ENCODE data around the gene PPP2R1A.

PPP2R1A gene

GRCh38 chr19:52211203-52211602 lies 21.4 kb downstream of the PPP2R1A start:
- Mint-ChIP-seq H3K27ac (no peak overlapping the region), H3K4me1 (peaks cover 3% of the 10 kb centered on the region), H3K36me3 (ENCODE audit: low read depth) (peaks cover 79% of the 10 kb centered on the region), H3K27me3 (ENCODE audit: low read depth, poor library complexity) (no peaks in the 10 kb centered on the region), H3K9me3 (no peaks in the 10 kb centered on the region), H3K4me3 (no peak overlapping the region)
- TF ChIP-seq CTCF (IDR thresholded peaks at IDR 0.05) = no peak
- DNase-seq = no peak

GRCh38 chr19:52211926-52212571 lies 22.2 kb downstream of the PPP2R1A start:
- no peak for TF ChIP-seq CTCF (IDR thresholded peaks at IDR 0.05)
- Mint-ChIP-seq H3K36me3 (ENCODE audit: low read depth) (peaks cover 76% of the 10 kb centered on the region), H3K4me1 (peaks cover 3% of the 10 kb centered on the region), H3K27me3 (ENCODE audit: low read depth, poor library complexity) (no peaks in the 10 kb centered on the region), H3K27ac (peak overlapping the region; percentile 79), H3K4me3 (no peak overlapping the region), H3K9me3 (no peaks in the 10 kb centered on the region)
- DNase-seq = no peak

GRCh38 chr19:52212572-52213255 lies 22.9 kb downstream of the PPP2R1A start:
- peaks cover 76% of the 10 kb centered on the region for H3K36me3 Mint-ChIP-seq (ENCODE audit: low read depth)
- DNase-seq = no peak
- H3K4me1 Mint-ChIP-seq = peaks cover 3% of the 10 kb centered on the region
- no peaks in the 10 kb centered on the region for H3K27me3 Mint-ChIP-seq (ENCODE audit: low read depth, poor library complexity)
- H3K9me3 Mint-ChIP-seq = no peaks in the 10 kb centered on the region
- TF ChIP-seq CTCF (IDR thresholded peaks at IDR 0.05) = no peak
- peak overlapping the region; percentile 92 for H3K27ac Mint-ChIP-seq
- no peak overlapping the region for H3K4me3 Mint-ChIP-seq

GRCh38 chr19:52214241-52214640 lies 24.4 kb downstream of the PPP2R1A start:
- Mint-ChIP-seq H3K27ac (peak overlapping the region; percentile 36), H3K4me1 (peaks cover 3% of the 10 kb centered on the region), H3K36me3 (ENCODE audit: low read depth) (peaks cover 77% of the 10 kb centered on the region), H3K9me3 (no peaks in the 10 kb centered on the region), H3K4me3 (no peak overlapping the region), H3K27me3 (ENCODE audit: low read depth, poor library complexity) (no peaks in the 10 kb centered on the region)
- DNase-seq = no peak
- TF ChIP-seq CTCF (IDR thresholded peaks at IDR 0.05) = no peak

- H3K36me3 Mint-ChIP-seq (ENCODE audit: low read depth) = peaks cover 77% of the 10 kb centered on the region
- peaks cover 3% of the 10 kb centered on the region for H3K4me1 Mint-ChIP-seq
- no peak overlapping the region for H3K4me3 Mint-ChIP-seq
- H3K27me3 Mint-ChIP-seq (ENCODE audit: low read depth, poor library complexity) = no peaks in the 10 kb centered on the region
- no peak overlapping the region for H3K27ac Mint-ChIP-seq
- DNase-seq = no peak
- TF ChIP-seq CTCF (IDR thresholded peaks at IDR 0.05) = no peak
- H3K9me3 Mint-ChIP-seq = no peaks in the 10 kb centered on the region
These were observed 26.5 kb downstream of the PPP2R1A start for GRCh38 chr19:52216401-52216800.

GRCh38 chr19:52217576-52217975 lies 27.7 kb downstream of the PPP2R1A start:
- Mint-ChIP-seq H3K27me3 (ENCODE audit: low read depth, poor library complexity) (no peaks in the 10 kb centered on the region), H3K27ac (peak overlapping the region; percentile 81), H3K36me3 (ENCODE audit: low read depth) (peaks cover 76% of the 10 kb centered on the region), H3K4me3 (no peak overlapping the region), H3K4me1 (peaks cover 3% of the 10 kb centered on the region), H3K9me3 (no peaks in the 10 kb centered on the region)
- no peak for DNase-seq
- TF ChIP-seq CTCF (IDR thresholded peaks at IDR 0.05) = no peak
